HUES48 (cell line): ENCODE measurements around the gene IRX4.
A peak's percentile ranks its signal among the peaks of the same experiment; 100 is the strongest.

Source experiments
- H3K27ac ChIP-seq: one replicate; pipeline ENCODE4 v1.7.0; 2013; ENCODE audit warnings: low read depth, low read length, inconsistent platforms
- H3K27me3 ChIP-seq: 2 replicates; pipeline ENCODE4 v1.6.1; 2013; ENCODE audit warnings: mild to moderate bottlenecking, low read length; ENCODE audit not compliant: control insufficient read depth, insufficient read depth
- H3K36me3 ChIP-seq: 2 replicates; pipeline ENCODE4 v1.6.1; 2013; ENCODE audit warnings: low read length; ENCODE audit not compliant: control insufficient read depth, insufficient read depth
- H3K4me1 ChIP-seq: 2 replicates; pipeline ENCODE4 v1.6.1; 2013; ENCODE audit warnings: mild to moderate bottlenecking, low read length; ENCODE audit not compliant: control insufficient read depth, insufficient read depth
- H3K4me3 ChIP-seq: 2 replicates; pipeline ENCODE4 v1.5.1; 2013; ENCODE audit warnings: mild to moderate bottlenecking, low read depth, low read length
- H3K9ac ChIP-seq: 2 replicates; pipeline ENCODE4 v1.6.1; 2013; ENCODE audit warnings: mild to moderate bottlenecking, low read depth, low read length, moderate library complexity
- H3K9me3 ChIP-seq: 2 replicates; pipeline ENCODE4 v1.6.1; 2013; ENCODE audit warnings: low read length; ENCODE audit not compliant: control insufficient read depth, insufficient read depth

Gene IRX4

GRCh38 chr5:1890296-1890695, 7.6 kb upstream of the IRX4 start:
- Histone ChIP-seq H3K27ac (no peak overlapping the region), H3K36me3 (no peaks in the 10 kb centered on the region), H3K4me1 (peaks cover 12% of the 10 kb centered on the region; the same call in 1 of the 2 replicates), H3K27me3 (peaks cover 61% of the 10 kb centered on the region), H3K9me3 (no peaks in the 10 kb centered on the region), H3K4me3 (no peak overlapping the region), H3K9ac (no peak overlapping the region)

DNA sequence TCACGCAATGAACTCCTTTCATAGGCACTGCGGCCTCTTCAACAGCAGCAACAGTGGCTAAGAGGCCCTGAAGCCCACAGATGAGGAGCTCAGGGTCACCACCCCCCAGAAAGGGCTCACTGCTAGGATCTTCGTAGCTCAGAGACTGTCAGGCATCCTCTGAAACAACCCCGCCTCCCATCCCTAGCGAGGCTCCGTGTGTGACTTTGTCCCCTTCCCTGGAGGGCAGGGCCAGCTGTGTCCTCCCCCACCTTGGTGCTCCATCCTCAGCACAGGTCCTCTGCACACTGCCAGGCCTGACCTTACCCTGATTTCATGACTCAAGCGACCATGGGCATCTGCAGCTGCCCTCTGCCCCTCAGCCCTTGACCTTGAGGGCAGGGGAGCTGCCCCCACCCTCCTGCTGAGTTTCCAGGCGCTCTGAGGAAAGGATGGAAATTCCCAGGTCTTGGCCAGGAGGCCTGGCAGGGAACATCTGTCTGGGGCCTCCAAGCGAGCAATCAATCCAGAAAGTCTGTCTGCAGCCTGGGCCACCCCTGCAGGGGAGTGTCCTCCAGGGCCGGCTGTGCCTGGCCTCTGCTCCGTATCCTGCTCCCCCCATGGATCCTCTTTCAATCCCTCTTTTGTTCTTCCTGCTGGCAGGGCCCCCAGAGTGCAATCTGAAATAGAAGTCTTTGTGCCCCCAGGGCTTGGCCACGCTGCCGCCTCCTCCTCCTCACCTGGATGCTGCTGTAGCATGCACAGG, 6.8 kb upstream of the IRX4 start:
- H3K4me3 ChIP-seq: no peak overlapping the region
- H3K27me3 ChIP-seq: peaks cover 69% of the 10 kb centered on the region
- no peak overlapping the region for H3K9ac ChIP-seq
- H3K27ac ChIP-seq: no peak overlapping the region
- H3K36me3 ChIP-seq: no peaks in the 10 kb centered on the region
- no peaks in the 10 kb centered on the region for H3K9me3 ChIP-seq
- H3K4me1 ChIP-seq: peaks cover 18% of the 10 kb centered on the region

DNA sequence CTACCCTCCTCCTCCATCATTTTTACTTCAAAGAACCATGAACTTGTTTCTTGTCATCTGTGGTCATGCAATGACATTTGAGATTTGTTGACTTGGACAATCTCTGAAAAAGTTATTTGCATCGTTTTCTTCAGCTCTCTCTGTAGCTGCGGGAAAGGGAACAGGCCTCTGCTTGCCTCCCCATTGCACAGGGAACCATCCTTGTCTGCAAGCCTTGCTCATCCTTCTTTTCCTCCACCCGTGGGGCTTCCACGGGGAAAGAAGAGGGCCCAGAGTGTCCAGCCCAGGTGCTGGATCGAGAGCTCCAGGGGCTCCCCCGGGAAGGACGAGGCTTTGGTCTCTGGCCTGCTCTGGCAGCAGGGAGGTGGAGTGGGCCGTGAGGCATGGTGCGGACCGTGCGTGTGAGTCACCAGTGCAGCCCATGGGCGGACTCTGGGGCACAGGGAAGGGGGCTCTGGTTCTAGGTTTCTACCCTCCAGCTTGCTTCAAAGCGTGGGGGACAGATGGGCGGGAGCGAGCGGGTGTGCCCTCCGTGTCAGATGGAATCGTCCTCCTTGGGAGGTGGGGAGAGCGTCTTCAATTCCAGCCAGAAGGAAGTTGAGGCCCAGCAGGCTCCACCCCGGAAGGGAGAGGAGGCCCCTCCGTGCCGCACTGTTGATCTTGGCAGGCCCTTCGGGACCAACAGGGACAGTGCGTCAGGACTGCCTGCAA, 6.0 kb upstream of the IRX4 start:
- no peaks in the 10 kb centered on the region for H3K36me3 ChIP-seq
- no peak overlapping the region for H3K27ac ChIP-seq
- no peak overlapping the region for H3K4me3 ChIP-seq
- H3K9me3 ChIP-seq: no peaks in the 10 kb centered on the region
- H3K4me1 ChIP-seq: peaks cover 24% of the 10 kb centered on the region
- no peak overlapping the region for H3K9ac ChIP-seq
- H3K27me3 ChIP-seq: peaks cover 77% of the 10 kb centered on the region

DNA sequence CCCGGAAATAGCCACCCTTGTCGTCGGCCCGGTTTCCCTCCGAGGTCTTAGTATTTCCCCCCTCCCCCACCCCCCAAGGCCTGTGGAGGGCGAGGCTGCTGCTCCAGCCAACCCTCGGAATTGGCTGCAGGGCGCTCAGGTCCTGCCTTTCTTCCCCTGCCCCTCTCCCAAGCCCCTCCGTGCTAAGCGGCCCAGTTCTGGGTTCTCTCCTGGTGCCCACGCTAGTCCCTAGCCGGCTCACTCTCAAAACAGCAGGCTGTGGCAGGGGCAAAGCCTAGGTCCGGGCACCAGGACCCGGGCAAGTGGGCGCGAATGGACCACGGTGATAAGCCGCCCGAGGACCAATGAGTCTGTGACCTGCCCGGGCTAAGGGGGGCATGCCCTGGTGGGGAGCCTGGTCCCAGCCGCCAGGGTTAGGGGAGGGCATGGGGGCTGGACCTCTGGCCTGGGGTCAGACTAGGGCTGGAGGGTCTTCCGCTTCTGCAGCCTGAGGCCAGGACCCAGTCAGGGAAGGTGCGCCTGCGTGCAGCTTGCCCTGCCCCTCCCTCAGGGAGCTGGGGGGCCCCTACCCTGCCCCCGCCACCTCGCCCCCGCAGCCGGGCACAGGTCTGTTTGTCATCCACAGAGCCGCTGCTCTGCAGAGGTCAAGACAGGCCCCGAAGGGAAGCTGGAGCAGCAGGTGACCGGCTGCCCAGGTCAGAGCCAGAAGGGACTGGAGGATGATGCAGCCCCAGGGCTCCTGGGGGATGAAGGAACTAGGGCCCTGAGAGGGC, 5.0 kb upstream of the IRX4 start:
- peaks cover 83% of the 10 kb centered on the region for H3K27me3 ChIP-seq

GRCh38 chr5:1886846-1887587, 4.3 kb upstream of the IRX4 start:
- Histone ChIP-seq H3K27me3 (peaks cover 91% of the 10 kb centered on the region), H3K4me3 (peak overlapping the region; percentile 56), H3K9ac (no peak overlapping the region), H3K9me3 (no peaks in the 10 kb centered on the region), H3K36me3 (no peaks in the 10 kb centered on the region), H3K4me1 (peaks cover 30% of the 10 kb centered on the region), H3K27ac (no peak overlapping the region)

More for the DNA sequence above, 5.0 kb upstream of the IRX4 start:
- Histone ChIP-seq H3K9me3 (no peaks in the 10 kb centered on the region), H3K36me3 (no peaks in the 10 kb centered on the region), H3K9ac (no peak overlapping the region), H3K4me3 (peak overlapping the region; percentile 56), H3K27ac (no peak overlapping the region), H3K4me1 (peaks cover 30% of the 10 kb centered on the region)

GRCh38 chr5:1885868-1886845, 3.4 kb upstream of the IRX4 start:
- Histone ChIP-seq H3K27ac (no peak overlapping the region), H3K4me3 (peak overlapping the region; percentile 47; the same call in 1 of the 2 replicates), H3K36me3 (no peaks in the 10 kb centered on the region), H3K27me3 (peaks cover 98% of the 10 kb centered on the region), H3K4me1 (peaks cover 34% of the 10 kb centered on the region), H3K9ac (no peak overlapping the region), H3K9me3 (no peaks in the 10 kb centered on the region)

- peaks cover 34% of the 10 kb centered on the region for H3K4me1 ChIP-seq
- H3K27ac ChIP-seq: no peak overlapping the region
- H3K36me3 ChIP-seq: no peaks in the 10 kb centered on the region
- peaks cover 99% of the 10 kb centered on the region for H3K27me3 ChIP-seq
- H3K9ac ChIP-seq: no peak overlapping the region
- H3K9me3 ChIP-seq: no peaks in the 10 kb centered on the region
- H3K4me3 ChIP-seq: no peak overlapping the region
Observed at GRCh38 chr5:1885404-1885755, 2.7 kb upstream of the IRX4 start.

DNA sequence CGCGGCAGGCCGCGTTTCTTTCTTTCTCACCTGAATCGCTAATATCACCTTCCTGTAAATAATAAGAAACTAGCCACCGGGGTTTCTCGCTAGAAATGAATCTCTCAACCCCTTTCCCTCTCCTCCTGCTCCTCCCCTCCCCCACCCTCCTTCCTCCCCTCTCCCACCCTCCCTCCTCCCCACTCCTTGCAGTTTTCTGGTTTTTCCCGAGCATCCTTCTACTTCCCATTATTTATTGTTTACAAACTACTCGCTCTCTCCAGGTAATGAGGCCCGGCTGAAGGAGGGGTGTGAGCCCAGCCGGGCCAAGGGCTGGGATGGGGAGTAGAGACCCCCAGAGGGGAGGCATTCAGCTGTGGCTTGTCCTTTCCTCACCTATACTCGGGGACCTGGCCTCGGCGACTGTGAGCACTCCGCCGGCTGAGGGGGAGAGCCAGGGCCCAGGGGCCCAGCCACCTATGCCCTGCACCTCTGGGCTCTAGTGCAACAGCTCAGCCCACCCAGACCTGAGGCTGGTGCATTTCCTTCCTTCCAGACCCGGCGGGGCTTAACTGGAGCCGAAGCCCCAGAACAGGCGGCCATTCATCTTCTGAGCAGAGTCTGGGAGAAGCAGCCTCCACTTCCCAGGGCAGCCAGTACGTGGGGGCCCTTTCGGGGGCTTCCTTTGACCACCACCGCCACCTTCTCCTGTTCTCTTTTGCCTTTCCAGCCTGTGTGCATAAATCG, 2.1 kb upstream of the IRX4 start:
- no peaks in the 10 kb centered on the region for H3K36me3 ChIP-seq
- H3K4me1 ChIP-seq: peaks cover 34% of the 10 kb centered on the region
- no peak overlapping the region for H3K27ac ChIP-seq
- H3K4me3 ChIP-seq: peak overlapping the region; percentile 57; the same call in 1 of the 2 replicates
- H3K27me3 ChIP-seq: peaks cover 99% of the 10 kb centered on the region
- no peaks in the 10 kb centered on the region for H3K9me3 ChIP-seq
- no peak overlapping the region for H3K9ac ChIP-seq

DNA sequence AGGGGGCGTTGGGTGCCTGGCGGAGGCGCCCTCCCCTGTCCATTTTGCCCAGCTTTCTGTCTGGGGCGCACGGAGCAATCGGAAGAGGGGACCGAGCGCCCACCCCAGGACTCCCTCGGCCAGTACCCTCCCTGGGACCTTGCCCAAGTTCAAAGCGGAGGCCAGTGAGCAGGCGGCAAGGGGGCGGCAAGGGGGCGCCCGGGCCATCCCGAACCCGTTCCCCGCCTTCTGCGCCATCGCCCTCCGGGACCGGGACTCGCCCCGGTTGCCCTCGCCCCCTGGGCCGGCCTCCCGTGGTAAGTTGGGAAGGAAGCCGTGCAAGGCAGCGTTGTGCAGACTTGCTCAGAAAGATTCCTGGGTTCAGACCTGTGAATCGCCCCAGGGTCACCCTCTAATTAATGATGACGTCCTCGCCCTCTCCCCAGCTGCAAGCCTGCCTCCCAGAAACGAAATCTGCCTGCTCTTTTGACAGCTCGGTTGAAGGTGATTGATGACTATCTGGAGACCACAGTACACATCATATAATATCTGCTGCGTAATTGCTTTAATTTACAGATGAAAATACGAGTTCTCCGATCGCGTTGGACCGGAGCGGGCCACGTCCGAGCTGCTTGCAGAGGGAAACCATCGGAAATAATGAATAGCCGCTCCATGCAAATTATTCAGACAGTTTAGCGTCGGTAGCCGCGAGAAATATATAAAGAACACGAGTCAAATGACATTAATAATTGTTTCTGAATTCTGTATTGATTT, 1.4 kb upstream of the IRX4 start:
- Histone ChIP-seq H3K27ac (no peak overlapping the region), H3K9ac (no peak overlapping the region), H3K27me3 (peaks cover 99% of the 10 kb centered on the region), H3K4me1 (peaks cover 34% of the 10 kb centered on the region), H3K4me3 (peak overlapping the region; percentile 57), H3K36me3 (no peaks in the 10 kb centered on the region), H3K9me3 (no peaks in the 10 kb centered on the region)
